Osteocyte (in vitro differentiated cells): Measurements from ENCODE around the gene USP40. TPM values are rescaled to one million over a fixed set of nuclear protein-coding genes. Genes with fewer than 3 reads are reported as not detected.

ENCODE experiments used
- DNase-seq: peaks from one replicate; pipeline ENCODE4 v3.0.0; 2021; ENCODE audit warnings: mixed read lengths; ENCODE audit not compliant: unreplicated experiment; ENCODE audit errors: extremely low spot score
- H3K27ac Mint-ChIP-seq: one replicate; pipeline ENCODE4 v1.8.0; 2021; ENCODE audit warnings: mild to moderate bottlenecking, mixed read lengths; ENCODE audit not compliant: unreplicated experiment
- H3K27me3 Mint-ChIP-seq: one replicate; pipeline ENCODE4 v1.8.0; 2021; ENCODE audit warnings: mixed read lengths; ENCODE audit not compliant: unreplicated experiment
- H3K36me3 Mint-ChIP-seq: one replicate; pipeline ENCODE4 v1.8.0; 2021; ENCODE audit warnings: mixed read lengths; ENCODE audit not compliant: unreplicated experiment
- H3K4me1 Mint-ChIP-seq: one replicate; pipeline ENCODE4 v1.8.0; 2021; ENCODE audit warnings: mixed read lengths; ENCODE audit not compliant: unreplicated experiment
- H3K4me3 Mint-ChIP-seq: one replicate; pipeline ENCODE4 v1.8.0; 2021; ENCODE audit warnings: mild to moderate bottlenecking, moderate library complexity, mixed read lengths; ENCODE audit not compliant: unreplicated experiment
- H3K9me3 Mint-ChIP-seq: one replicate; pipeline ENCODE4 v1.8.0; 2021; ENCODE audit warnings: mixed read lengths; ENCODE audit not compliant: unreplicated experiment
- CTCF ChIP-seq: fragments of 200-600 bp; sonication (generic); IDR thresholded peaks from 2 replicates; pipeline ENCODE4 v1.5.0; 2021; ENCODE audit warnings: antibody characterized with exemption, mild to moderate bottlenecking, moderate library complexity
- total RNA-seq: library from RNA; stranded (reverse); gene quantifications from 2 replicates; pipeline ENCODE4 v1.2.1, GENCODE V29; 2021

USP40 gene
- total RNA-seq, 1 donor from 2014 or later, result 36.4 TPM

- Mint-ChIP-seq H3K4me1 (peaks cover 60% of the 10 kb centered on the region), H3K4me3 (no peak overlapping the region)
Observed at GRCh38 chr2:233489666-233490065, 76.9 kb downstream of the USP40 start.

GRCh38 chr2:233489143-233489542 lies 77.4 kb downstream of the USP40 start:
- DNase-seq, result no peak
- TF ChIP-seq CTCF, result no peak
- Mint-ChIP-seq H3K9me3 (no peaks in the 10 kb centered on the region), H3K36me3 (peaks cover 32% of the 10 kb centered on the region), H3K27me3 (no peaks in the 10 kb centered on the region), H3K4me1 (peaks cover 63% of the 10 kb centered on the region), H3K27ac (peak overlapping the region; percentile 99), H3K4me3 (no peak overlapping the region)

More at GRCh38 chr2:233489666-233490065, 76.9 kb downstream of the USP40 start:
- Mint-ChIP-seq H3K27me3 (no peaks in the 10 kb centered on the region), H3K9me3 (no peaks in the 10 kb centered on the region), H3K36me3 (peaks cover 34% of the 10 kb centered on the region), H3K27ac (peak overlapping the region; percentile 99)
- no peak for TF ChIP-seq CTCF
- DNase-seq, result no peak

GRCh38 chr2:233487748-233488345 lies 78.7 kb downstream of the USP40 start:
- peak overlapping the region; percentile 99 for H3K27ac Mint-ChIP-seq
- H3K9me3 Mint-ChIP-seq, result no peaks in the 10 kb centered on the region
- no peak overlapping the region for H3K4me3 Mint-ChIP-seq
- no peaks in the 10 kb centered on the region for H3K27me3 Mint-ChIP-seq
- DNase-seq, result no peak
- no peak for TF ChIP-seq CTCF
- H3K4me1 Mint-ChIP-seq, result peaks cover 64% of the 10 kb centered on the region
- H3K36me3 Mint-ChIP-seq, result peaks cover 33% of the 10 kb centered on the region

DNA sequence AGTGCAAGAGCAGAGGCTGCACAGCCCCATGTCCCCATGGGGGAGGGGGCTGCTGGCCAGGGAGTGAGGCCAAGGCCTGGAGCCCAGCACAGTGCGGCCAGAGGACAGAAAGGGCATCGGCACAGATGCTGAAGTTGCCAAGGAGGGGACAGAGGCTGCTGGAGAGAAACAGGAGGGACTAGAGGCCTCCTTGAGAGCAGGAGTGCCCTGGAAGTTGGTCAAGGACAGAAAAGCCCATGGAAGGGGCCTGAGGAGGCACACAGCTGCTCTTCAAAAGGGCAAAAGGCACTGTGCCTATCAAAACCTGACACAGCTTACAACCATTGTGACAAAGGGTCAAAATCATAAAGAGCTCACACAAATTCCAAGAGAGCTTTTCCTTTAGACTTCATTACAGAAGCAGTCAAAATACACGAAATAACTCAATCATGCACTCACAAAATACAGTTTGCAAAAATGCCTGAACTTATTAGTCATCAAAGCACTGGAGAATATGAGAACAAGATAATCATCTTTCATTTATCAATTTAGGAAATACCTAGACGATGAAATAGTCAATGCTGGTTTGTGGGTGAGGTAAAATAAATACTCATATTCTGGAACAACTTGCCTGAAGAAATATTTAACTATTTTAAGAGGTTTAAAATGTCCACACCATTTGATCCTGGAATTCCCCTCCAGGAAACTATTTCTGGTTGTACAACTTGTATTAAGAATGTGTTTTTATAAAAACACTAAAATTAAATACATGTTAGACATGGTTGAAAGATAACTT lies 79.6 kb downstream of the USP40 start:
- TF ChIP-seq CTCF, result no peak
- no peak for DNase-seq
- Mint-ChIP-seq H3K4me3 (peak overlapping the region; percentile 1), H3K27me3 (no peaks in the 10 kb centered on the region), H3K9me3 (no peaks in the 10 kb centered on the region), H3K4me1 (peaks cover 71% of the 10 kb centered on the region), H3K27ac (peak overlapping the region; percentile 99), H3K36me3 (peaks cover 30% of the 10 kb centered on the region)

DNA sequence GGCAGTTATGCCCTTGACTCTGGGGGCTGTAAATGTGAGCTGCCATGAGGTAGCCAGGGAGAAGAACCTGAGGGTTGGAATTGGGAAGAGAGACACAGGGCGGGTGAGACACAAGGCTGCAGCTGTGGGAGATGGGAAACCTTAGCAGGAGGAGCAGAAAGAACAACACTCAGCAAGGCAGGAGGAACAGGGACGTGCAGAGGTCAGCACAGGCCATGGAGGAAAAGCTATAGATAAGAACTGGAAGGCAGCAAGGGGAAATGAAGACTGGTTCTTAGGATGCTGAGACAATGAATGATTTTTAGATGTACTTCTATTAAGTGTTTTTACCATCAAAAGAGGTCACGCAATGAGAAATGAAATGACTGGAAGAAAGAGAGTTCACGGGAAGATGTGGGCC lies 80.2 kb downstream of the USP40 start:
- H3K27ac Mint-ChIP-seq, result peak overlapping the region; percentile 99

More for the DNA sequence above, 80.2 kb downstream of the USP40 start:
- H3K27me3 Mint-ChIP-seq, result no peaks in the 10 kb centered on the region
- DNase-seq, result no peak
- peaks cover 26% of the 10 kb centered on the region for H3K36me3 Mint-ChIP-seq
- no peak for TF ChIP-seq CTCF
- no peaks in the 10 kb centered on the region for H3K9me3 Mint-ChIP-seq
- peak overlapping the region; percentile 14 for H3K4me3 Mint-ChIP-seq
- H3K4me1 Mint-ChIP-seq, result peaks cover 77% of the 10 kb centered on the region
